Loucy (cell line): ENCODE results near the gene CETN3.

Experiments used
- CTCF ChIP-seq: fragments of 200-600 bp; sonication (generic); conservative IDR thresholded peaks from 2 replicates; pipeline ENCODE4 v1.5.1; 2014; ENCODE audit warnings: mild to moderate bottlenecking, antibody characterized with exemption, low read length
- EZH2phosphoT487 ChIP-seq: fragments of 200-600 bp; IDR thresholded peaks from 2 replicates; pipeline ENCODE4 v1.6.1; 2018; ENCODE audit warnings: antibody characterized with exemption, mild to moderate bottlenecking, moderate library complexity, borderline replicate concordance

GRCh38 chr5:90378752-90379151, 30.8 kb downstream of the CETN3 start:
- TF ChIP-seq CTCF (no peak), EZH2phosphoT487 (no peak)
